Natural killer cell treated with Interleukin-12 subunit alpha and Interleukin-12 subunit beta and Interleukin-15 and Interleukin-18, amount 100 ng/mL, for 72 hours (primary cell): ENCODE data around the gene CELF1. TPM values are rescaled to one million over a fixed set of nuclear protein-coding genes. Genes with fewer than 3 reads are reported as not detected.

Experiments
- ATAC-seq, 2 donors: fragments of 150-1000 bp; cut with Tn5 transposase in 1 of 2; sonication (Bioruptor Pico), chemical (Tn5 transposase) in 1 of 2; 2 replicates each; pipeline ENCODE4 v1.10.0; 2021
- DNase-seq: peaks from one replicate; pipeline ENCODE4 v3.0.0; 2022; ENCODE audit warnings: low spot score
- H3K27ac Mint-ChIP-seq, 2 donors: 1 replicate in 1 of 2; 2 replicates in 1 of 2; pipeline ENCODE4 v1.8.0; 2022; ENCODE audit warnings: mixed read lengths in 2 of 2, mild to moderate bottlenecking in 1 of 2, moderate library complexity in 1 of 2
- H3K27me3 Mint-ChIP-seq, 2 donors: 1 replicate in 1 of 2; 2 replicates in 1 of 2; pipeline ENCODE4 v1.8.0; 2022; ENCODE audit warnings: mixed read lengths in 2 of 2
- H3K36me3 Mint-ChIP-seq: one replicate; pipeline ENCODE4 v1.8.0; 2022; ENCODE audit warnings: mixed read lengths
- H3K4me1 Mint-ChIP-seq, 2 donors: 1 replicate in 1 of 2; 2 replicates in 1 of 2; pipeline ENCODE4 v1.8.0; 2022; ENCODE audit warnings: low read depth in 2 of 2, mixed read lengths in 2 of 2, mild to moderate bottlenecking in 1 of 2
- H3K4me3 Mint-ChIP-seq: one replicate; pipeline ENCODE4 v1.8.0; 2022; ENCODE audit warnings: mixed read lengths
- H3K9me3 Mint-ChIP-seq: 2 replicates; pipeline ENCODE4 v1.8.0; 2022; ENCODE audit warnings: mixed read lengths
- total RNA-seq, 2 donors: library from RNA; stranded (reverse); gene quantifications; one replicate each; pipeline ENCODE4 v1.2.3, GENCODE V29; 2022

Gene CELF1
- total RNA-seq, 2 donors from 2014 or later, result 165 to 230 TPM

- no peak overlapping the region for H3K27ac Mint-ChIP-seq
- DNase-seq (no peak), ATAC-seq (no peak)
- H3K4me1 Mint-ChIP-seq, result no peaks in the 10 kb centered on the region
- no peaks in the 10 kb centered on the region for H3K36me3 Mint-ChIP-seq
- H3K27me3 Mint-ChIP-seq, result no peaks in the 10 kb centered on the region
- H3K9me3 Mint-ChIP-seq, result no peaks in the 10 kb centered on the region
- no peak overlapping the region for H3K4me3 Mint-ChIP-seq
Measured at GRCh38 chr11:47434011-47434786, 118.7 kb downstream of the CELF1 start.

GRCh38 chr11:47433157-47433556 is 119.8 kb downstream of the CELF1 start:
- ATAC-seq (no peak), DNase-seq (no peak)
- Mint-ChIP-seq H3K27me3 (no peaks in the 10 kb centered on the region), H3K27ac (no peak overlapping the region), H3K9me3 (no peaks in the 10 kb centered on the region), H3K4me3 (no peak overlapping the region), H3K4me1 (no peaks in the 10 kb centered on the region), H3K36me3 (no peaks in the 10 kb centered on the region)

- Mint-ChIP-seq H3K4me1 (peaks cover 2% of the 10 kb centered on the region in 2 donors), H3K27me3 (no peaks in the 10 kb centered on the region)
- no peak for ATAC-seq
Measured at GRCh38 chr11:47431356-47432083, 121.4 kb downstream of the CELF1 start.

GRCh38 chr11:47430524-47430923 is 122.4 kb downstream of the CELF1 start:
- H3K4me3 Mint-ChIP-seq, result no peak overlapping the region
- H3K36me3 Mint-ChIP-seq, result peaks cover 10% of the 10 kb centered on the region
- no peak for ATAC-seq
- no peaks in the 10 kb centered on the region for H3K9me3 Mint-ChIP-seq
- no peak overlapping the region for H3K27ac Mint-ChIP-seq
- H3K27me3 Mint-ChIP-seq, result no peaks in the 10 kb centered on the region
- no peak for DNase-seq
- H3K4me1 Mint-ChIP-seq, result peaks cover 8 to 12% of the 10 kb centered on the region in 2 donors

More at GRCh38 chr11:47431356-47432083, 121.4 kb downstream of the CELF1 start:
- Mint-ChIP-seq H3K27ac (no peak overlapping the region), H3K4me3 (no peak overlapping the region), H3K36me3 (no peaks in the 10 kb centered on the region), H3K9me3 (no peaks in the 10 kb centered on the region)
- DNase-seq, result no peak

- Mint-ChIP-seq H3K4me1 (peaks cover 23 to 30% of the 10 kb centered on the region in 2 donors), H3K27ac (peak within 1 kb of the TSS; percentile 98 to 99), H3K36me3 (peaks cover 24% of the 10 kb centered on the region), H3K27me3 (no peaks in the 10 kb centered on the region), H3K4me3 (peak within 1 kb of the TSS; percentile 92), H3K9me3 (no peaks in the 10 kb centered on the region)
- DNase-seq (peak; percentile 99), ATAC-seq (peak; percentile 97 to 98)
Measured at GRCh38 chr11:47426062-47426956, 126.6 kb downstream of the CELF1 start, which contains the start of gene PSMC3. PSMC3 (minus strand) TSS chr11:47426439; CDS start chr11:47426279, 160 bp downstream.

GRCh38 chr11:47425611-47426010 is 127.3 kb downstream of the CELF1 start:
- H3K9me3 Mint-ChIP-seq, result no peaks in the 10 kb centered on the region
- peaks cover 23 to 30% of the 10 kb centered on the region in 2 donors for H3K4me1 Mint-ChIP-seq
- H3K36me3 Mint-ChIP-seq, result peaks cover 24% of the 10 kb centered on the region
- H3K27ac Mint-ChIP-seq, result peak overlapping the region; percentile 98 to 99
- peak overlapping the region; percentile 92 for H3K4me3 Mint-ChIP-seq
- ATAC-seq (no peak), DNase-seq (no peak)
- no peaks in the 10 kb centered on the region for H3K27me3 Mint-ChIP-seq

GRCh38 chr11:47418454-47419259 is 134.3 kb downstream of the CELF1 start:
- Mint-ChIP-seq H3K4me1 (peaks cover 5 to 14% of the 10 kb centered on the region in 2 donors), H3K27ac (peak overlapping the region in 1 of 2 donors; percentile 62), H3K4me3 (no peak overlapping the region), H3K27me3 (no peaks in the 10 kb centered on the region), H3K9me3 (no peaks in the 10 kb centered on the region), H3K36me3 (peaks cover 6% of the 10 kb centered on the region)
- ATAC-seq (no peak), DNase-seq (no peak)

- peak overlapping the region in 1 of 2 donors; percentile 62 for H3K27ac Mint-ChIP-seq
- H3K36me3 Mint-ChIP-seq, result peaks cover 5% of the 10 kb centered on the region
- no peaks in the 10 kb centered on the region for H3K27me3 Mint-ChIP-seq
- no peak overlapping the region for H3K4me3 Mint-ChIP-seq
- no peaks in the 10 kb centered on the region for H3K9me3 Mint-ChIP-seq
- peaks cover 5 to 16% of the 10 kb centered on the region in 2 donors for H3K4me1 Mint-ChIP-seq
- no peak for ATAC-seq
- DNase-seq, result no peak
Measured at GRCh38 chr11:47417712-47418111, 135.2 kb downstream of the CELF1 start.

GRCh38 chr11:47415949-47416472 is 136.9 kb downstream of the CELF1 start:
- no peak overlapping the region for H3K4me3 Mint-ChIP-seq
- DNase-seq, result peak; percentile 48
- H3K27me3 Mint-ChIP-seq, result no peaks in the 10 kb centered on the region
- H3K9me3 Mint-ChIP-seq, result no peaks in the 10 kb centered on the region
- peaks cover 5 to 16% of the 10 kb centered on the region in 2 donors for H3K4me1 Mint-ChIP-seq
- peak overlapping the region in 1 of 2 donors; percentile 33 for H3K27ac Mint-ChIP-seq
- peaks cover 5% of the 10 kb centered on the region for H3K36me3 Mint-ChIP-seq
- no peak for ATAC-seq

Other genes with a start within 250 kb of the CELF1 start
- not detected for gene MYBPC3, start 200.4 kb downstream of the CELF1 start, total RNA-seq
- gene SPI1, start 174.6 kb downstream of the CELF1 start, total RNA-seq, result 1 to 10 TPM; 2.0 to 2.5 TPM
- 10 to 100 TPM; 20.9 to 31.3 TPM for gene SLC39A13, start 144.5 kb downstream of the CELF1 start, total RNA-seq
- gene PSMC3, start 126.7 kb downstream of the CELF1 start, total RNA-seq, result 100 to 1,000 TPM; 175 to 216 TPM
- 1 to 10 TPM; 1.8 to 4.0 TPM for gene RAPSN, start 104.0 kb downstream of the CELF1 start, total RNA-seq
- gene PTPMT1, start 12.5 kb upstream of the CELF1 start, total RNA-seq, result 10 to 100 TPM; 33.1 to 57.4 TPM
- 10 to 100 TPM; 13.2 to 19.7 TPM for gene KBTBD4, start 25.8 kb upstream of the CELF1 start, total RNA-seq
- 100 to 1,000 TPM; 101 to 145 TPM for gene NDUFS3, start 25.9 kb upstream of the CELF1 start, total RNA-seq
- gene FAM180B, start 33.5 kb upstream of the CELF1 start, total RNA-seq, result under 1 TPM; 0.31 to 0.62 TPM
- gene C1QTNF4, start 41.3 kb upstream of the CELF1 start, total RNA-seq, result not detected
- gene MTCH2, start 89.4 kb upstream of the CELF1 start, total RNA-seq, result 100 to 1,000 TPM; 102 to 124 TPM
- gene AGBL2, start 162.2 kb upstream of the CELF1 start, total RNA-seq, result 1 to 10 TPM; 2.4 to 2.7 TPM
- 100 to 1,000 TPM; 137 to 246 TPM for gene FNBP4, start 214.2 kb upstream of the CELF1 start, total RNA-seq